HG03159 (cell line): Measurements from ENCODE around the gene ALDH3B1.

Experiments used
- ATAC-seq: cut with Tn5 transposase; IDR thresholded peaks from one replicate; pipeline ENCODE4 v1.9.1; 2021; ENCODE audit warnings: mild to moderate bottlenecking, moderate library complexity; ENCODE audit not compliant: unreplicated experiment

The ALDH3B1 gene

GRCh38 chr11:68027667-68028066 is 17.5 kb downstream of the ALDH3B1 start:
- no peak for ATAC-seq

- ATAC-seq = no peak
These were observed 18.8 kb downstream of the ALDH3B1 start for GRCh38 chr11:68028802-68029545.

GRCh38 chr11:68030318-68031143 is 20.4 kb downstream of the ALDH3B1 start, which contains the start of gene NDUFS8:
TSS of gene NDUFS8 (plus strand) at chr11:68030681. CDS start at chr11:68032152, 1,471 bp downstream.
- ATAC-seq = peak; percentile 93

- no peak for ATAC-seq
These were observed 21.0 kb downstream of the ALDH3B1 start for GRCh38 chr11:68031144-68031464.

- ATAC-seq = no peak
These were observed 21.9 kb downstream of the ALDH3B1 start for GRCh38 chr11:68032003-68032402.

- no peak for ATAC-seq
These were observed 23.0 kb downstream of the ALDH3B1 start for GRCh38 chr11:68032997-68033707.

GRCh38 chr11:68033708-68034045 is 23.6 kb downstream of the ALDH3B1 start:
- no peak for ATAC-seq

GRCh38 chr11:68035266-68035876 is 25.2 kb downstream of the ALDH3B1 start:
- no peak for ATAC-seq

- ATAC-seq = no peak
These were observed 26.1 kb downstream of the ALDH3B1 start for GRCh38 chr11:68036141-68036716.

- ATAC-seq = no peak
These were observed 26.7 kb downstream of the ALDH3B1 start for GRCh38 chr11:68036717-68037239.

GRCh38 chr11:68037411-68038225 is 27.5 kb downstream of the ALDH3B1 start:
- no peak for ATAC-seq

GRCh38 chr11:68038226-68038717 is 28.1 kb downstream of the ALDH3B1 start:
- no peak for ATAC-seq

- no peak for ATAC-seq
These were observed 28.8 kb downstream of the ALDH3B1 start, which contains the start of gene TCIRG1 for GRCh38 chr11:68038718-68039525. TSS of gene TCIRG1 (plus strand) at chr11:68039025. CDS start at chr11:68041272, 2,247 bp downstream.

GRCh38 chr11:68039526-68040086 is 29.5 kb downstream of the ALDH3B1 start:
- no peak for ATAC-seq

- ATAC-seq = peak; percentile 42
These were observed 30.2 kb downstream of the ALDH3B1 start for GRCh38 chr11:68040101-68040956.

GRCh38 chr11:68040957-68041591 is 30.9 kb downstream of the ALDH3B1 start:
- ATAC-seq = no peak
